HL-60/S4 treated with phorbol 12-myristate 13-acetate at 8.2 ng/mL for 4 days and 3 days (cell line): ENCODE measurements around the gene TAOK1.
"Not testable (repeated sequence)": the region's sequence is repeated elsewhere in the genome, so short reads cannot be mapped to it uniquely, and the experiment has no call there.

Experiments used
- in situ Hi-C: fragments of 300-500 bp; cut with MboI; formaldehyde crosslinking; loops from 2 replicates; pipeline ENCODE4 v1.15.0; 2022; ENCODE audit warnings: low sequenced_read_pairs

Gene TAOK1

DNA sequence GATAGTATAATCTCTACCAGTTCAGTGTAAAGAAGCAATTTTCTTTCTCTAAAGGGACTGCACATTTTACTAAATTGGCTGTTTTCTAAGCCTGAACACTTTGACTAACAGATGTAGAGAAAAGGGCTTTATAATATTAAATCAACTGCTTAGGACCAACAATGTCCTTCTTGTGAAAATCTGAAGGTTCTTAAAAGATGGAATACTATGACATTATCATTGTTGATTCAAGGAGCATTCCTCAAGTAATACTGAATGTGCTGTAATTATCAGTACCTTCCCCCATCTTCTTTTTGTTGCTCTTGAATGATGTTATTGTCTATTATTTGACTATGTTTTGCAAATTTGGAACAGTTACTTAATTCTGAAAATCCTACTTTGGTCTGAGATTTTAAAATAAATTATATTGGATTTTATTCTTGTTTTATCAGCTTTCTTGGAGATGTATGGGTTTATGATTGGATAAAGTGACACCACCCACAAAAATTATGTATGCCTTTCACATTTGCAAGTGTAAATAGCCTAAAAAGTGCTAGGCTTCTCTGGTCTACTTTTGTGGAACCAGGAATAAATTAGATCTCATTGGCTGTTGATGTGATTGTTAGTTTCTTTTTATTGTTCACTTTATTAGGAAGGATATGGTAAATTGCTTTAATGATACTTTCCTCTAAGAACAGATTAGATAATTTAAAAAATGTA is 53.0 kb downstream of the TAOK1 start:
- in situ Hi-C loops = no loop called here

DNA sequence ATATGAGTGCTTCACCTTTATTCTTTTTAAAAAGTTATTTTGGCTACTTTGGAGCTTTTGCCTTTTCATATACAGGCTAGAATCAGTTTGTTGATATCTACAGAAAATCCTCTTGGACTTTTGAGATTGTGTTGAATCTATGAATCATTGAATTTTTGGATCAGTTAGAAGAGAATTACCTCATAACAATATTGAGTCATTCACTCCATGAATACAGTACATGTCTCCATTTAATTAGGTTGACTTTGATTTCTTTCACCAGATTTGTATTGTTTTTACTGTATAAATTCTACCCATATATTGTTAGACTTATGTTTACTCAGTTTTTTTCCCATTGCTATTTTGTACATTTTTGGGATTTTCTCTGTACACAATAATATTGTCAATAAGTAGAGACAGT is 54.4 kb downstream of the TAOK1 start:
- in situ Hi-C loops = no loop called here

DNA sequence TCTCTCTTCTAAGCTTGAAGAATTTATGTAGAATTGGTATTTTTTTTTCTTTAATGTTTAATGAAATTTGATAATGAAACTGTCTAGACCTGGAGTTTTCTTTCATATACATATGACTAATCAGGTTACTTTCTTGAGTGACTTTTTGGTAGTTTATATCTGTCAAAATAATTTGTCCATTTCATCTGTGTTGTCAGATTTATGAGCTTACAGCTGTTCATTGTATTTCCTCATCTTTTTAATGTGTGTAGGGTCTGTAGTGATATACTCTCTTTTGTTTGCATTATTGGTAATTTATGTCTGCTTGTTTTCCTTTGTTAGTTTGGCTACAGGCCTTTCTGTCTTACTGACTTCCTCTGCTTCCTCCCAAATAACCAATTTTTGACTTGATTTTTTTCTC is 55.7 kb downstream of the TAOK1 start:
- in situ Hi-C loops = no loop called here

DNA sequence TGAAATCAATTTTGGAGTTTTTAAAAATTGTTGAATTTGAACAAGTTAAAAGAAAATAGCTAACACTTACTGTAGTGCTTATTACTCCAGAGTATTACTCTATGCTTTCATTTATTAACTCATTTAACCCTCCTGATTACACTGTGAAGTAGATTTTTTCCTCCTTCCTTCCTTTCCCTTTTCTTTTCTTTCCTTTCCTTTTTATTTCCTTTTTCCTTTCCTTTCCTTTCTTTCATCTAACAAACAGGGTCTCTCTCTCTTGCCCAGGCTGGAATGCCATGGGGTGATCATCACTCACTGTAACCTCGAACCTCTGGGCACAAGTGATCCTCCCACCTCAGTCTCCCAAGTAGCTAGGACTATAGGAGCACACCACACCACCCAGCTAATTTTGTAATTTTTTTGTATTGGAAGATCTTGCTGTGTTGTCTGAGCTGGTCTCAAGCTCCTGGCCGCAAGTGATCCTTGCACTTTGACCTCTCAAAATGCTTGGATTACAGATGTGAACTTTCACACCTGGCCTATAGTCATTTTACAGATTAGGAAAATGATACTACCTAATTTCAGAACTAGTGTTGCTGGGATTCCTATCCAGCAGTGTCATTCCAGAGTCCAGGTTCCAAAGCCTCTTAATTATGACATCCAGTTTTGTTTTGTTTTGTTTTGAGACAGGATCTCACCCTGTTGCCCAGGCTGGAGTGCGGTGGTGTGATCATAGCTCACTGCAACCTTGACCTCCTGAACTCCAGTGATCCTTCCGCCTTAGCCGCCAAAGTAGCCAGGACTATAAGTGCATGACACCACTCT is 59.9 kb downstream of the TAOK1 start:
- in situ Hi-C loops = no loop called here

DNA sequence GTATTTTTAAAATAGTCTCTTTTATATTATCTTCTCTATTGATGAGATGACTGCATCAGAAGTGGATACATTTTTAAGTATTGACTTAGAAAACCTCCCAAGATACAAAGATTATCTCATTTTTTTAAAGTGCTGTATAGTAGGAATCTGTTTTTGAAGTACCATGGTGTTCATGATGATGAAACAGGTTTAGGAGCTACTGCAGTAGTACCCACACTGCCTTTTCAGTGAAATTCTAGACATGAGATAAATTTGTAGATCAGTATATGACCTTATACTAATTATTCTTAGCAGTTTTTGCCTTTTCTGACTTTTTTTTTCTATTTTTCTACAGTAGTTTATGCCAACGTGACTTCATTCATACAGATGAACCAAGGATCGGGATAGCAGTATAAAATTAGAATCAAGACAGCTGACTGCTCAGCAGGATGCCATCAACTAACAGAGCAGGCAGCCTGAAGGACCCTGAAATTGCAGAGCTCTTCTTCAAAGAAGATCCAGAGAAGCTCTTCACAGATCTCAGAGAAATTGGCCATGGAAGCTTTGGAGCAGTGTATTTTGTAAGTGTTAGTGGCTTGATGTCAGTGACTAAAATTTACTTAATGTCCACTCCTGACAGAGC is 61.1 kb downstream of the TAOK1 start:
- in situ Hi-C loops = no loop called here

DNA sequence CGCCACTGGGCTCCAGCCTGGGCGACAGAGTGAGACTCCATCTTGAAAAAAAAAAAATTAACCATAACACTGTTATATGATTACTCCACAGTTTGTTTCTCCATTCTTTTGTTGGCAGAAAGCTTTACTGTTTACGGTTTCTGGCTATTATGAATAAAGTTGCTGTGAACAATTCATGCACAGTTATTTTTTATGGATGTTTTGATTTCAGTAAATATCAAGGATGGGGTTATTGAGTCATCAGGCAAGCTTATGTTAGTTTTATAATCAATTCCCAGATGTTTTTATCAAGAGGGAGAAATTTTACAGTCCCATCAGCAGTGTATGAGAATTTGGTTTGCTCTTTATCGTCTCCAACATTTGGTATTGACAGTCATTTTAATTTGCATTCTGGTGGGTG is 67.9 kb downstream of the TAOK1 start:
- in situ Hi-C loops = no loop called here

DNA sequence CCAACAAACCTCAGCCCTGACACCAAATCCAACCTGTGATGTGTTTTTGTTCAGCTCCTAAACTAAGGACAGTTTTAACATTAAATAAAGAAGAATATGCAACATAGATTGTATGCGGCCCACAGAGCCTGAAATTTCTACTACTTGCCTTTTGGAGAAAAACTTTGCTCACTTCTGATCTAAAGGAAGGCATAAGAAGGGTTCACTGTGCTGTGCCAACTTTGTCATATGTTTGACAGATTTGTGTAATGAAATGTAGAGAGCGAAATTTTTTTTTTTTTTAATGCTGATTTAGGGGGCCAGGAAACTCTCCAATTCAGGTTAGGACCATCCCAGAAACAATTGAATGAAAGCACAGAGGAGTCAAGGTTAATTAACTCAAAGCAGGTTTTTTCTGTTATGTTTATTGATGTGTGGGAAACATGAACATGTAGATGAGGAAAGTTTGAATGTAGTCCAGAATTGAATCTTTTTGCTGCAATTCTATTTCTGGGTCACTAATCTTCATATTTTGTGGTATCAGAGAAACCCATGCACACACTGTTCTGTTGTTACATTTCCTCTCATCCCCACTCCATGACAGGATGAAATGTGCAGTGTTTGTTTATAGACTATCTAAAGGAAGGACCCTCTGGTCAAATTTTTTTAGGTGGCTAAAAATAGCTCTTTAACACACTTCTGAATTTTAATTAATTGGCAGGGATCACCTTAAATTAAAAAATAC is 71.5 kb downstream of the TAOK1 start:
- in situ Hi-C loops = loop anchor here (10.0 kb wide), 1 partner anchor 47 kb away; no protein-coding TSS in a partner anchor

DNA sequence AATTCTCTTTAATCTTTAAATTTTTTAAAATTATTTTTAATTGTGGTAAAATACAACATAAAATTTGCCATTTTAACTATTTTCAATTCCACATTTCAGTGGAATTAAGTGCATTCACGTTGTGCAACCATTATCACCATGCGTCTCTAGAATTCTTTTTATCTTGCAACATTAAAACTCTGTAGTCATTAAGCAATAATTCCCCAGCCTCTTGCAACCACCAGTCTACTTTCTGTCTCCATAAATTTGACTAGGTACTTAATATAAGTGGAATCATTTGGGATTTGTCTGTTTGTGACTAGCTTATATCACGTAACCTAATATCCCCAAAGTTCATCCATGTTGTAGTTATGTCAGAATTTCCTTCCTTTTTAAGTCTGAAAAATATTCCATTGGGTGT is 79.1 kb downstream of the TAOK1 start:
- in situ Hi-C loops = loop anchor here (10.0 kb wide), 1 partner anchor 54 kb away; no protein-coding TSS in a partner anchor

DNA sequence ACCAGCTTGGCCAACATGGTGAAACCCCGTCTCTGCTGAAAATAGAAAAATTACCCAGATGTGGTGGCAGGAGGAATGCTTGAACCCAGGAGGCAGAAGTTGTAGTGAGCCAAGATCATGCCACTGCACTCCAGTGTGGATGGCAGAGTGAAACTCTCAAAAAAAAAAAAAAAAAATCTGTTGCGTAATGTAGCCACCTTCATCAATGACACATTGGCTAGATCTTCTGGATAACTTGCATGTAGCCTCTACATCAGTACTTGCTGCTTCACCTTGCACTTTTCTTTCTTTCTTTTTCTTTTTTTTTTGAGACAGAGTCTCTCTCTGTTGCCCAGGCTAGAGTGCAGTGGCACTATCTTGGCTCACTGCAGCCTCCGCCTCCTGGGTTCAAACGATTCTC is 83.3 kb downstream of the TAOK1 start:
- in situ Hi-C loops = not testable (repeated sequence)

DNA sequence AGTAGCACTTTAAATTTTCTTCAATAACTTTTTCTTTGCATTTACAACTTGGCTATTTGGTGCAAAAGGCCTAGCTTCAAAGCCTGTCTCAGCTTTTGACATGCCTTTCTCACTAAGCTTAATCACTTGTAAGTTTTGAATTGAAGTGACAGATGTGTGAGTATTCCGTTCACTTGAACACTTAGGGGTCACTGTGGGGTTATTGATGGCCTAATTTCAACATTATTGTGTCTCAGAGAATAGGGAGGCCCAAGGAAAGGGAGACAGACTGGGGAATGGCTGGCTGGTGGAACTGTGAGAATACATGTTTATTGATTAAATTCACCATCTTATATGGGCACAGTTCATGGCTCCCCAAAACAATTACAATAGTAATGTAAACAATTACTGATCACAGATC is 84.1 kb downstream of the TAOK1 start:
- in situ Hi-C loops = no loop called here

DNA sequence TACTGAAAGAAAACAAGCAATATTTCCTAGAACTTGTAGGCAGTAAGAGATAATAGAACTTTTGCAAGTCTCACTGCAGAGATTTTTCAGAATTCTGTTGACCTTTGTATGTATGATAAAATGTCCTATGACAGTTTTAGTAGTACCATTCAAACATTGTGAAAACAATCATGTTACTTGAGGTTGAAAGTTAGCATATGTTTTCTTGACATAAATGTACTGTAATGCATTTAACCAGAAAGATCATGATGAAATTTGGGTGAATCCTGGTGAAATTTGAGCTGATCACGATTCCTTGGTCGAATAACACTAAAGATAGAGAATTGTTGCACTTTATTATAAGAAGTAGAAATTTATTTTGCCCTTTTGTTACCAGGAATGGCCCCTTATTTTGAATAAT is 85.7 kb downstream of the TAOK1 start:
- in situ Hi-C loops = no loop called here

DNA sequence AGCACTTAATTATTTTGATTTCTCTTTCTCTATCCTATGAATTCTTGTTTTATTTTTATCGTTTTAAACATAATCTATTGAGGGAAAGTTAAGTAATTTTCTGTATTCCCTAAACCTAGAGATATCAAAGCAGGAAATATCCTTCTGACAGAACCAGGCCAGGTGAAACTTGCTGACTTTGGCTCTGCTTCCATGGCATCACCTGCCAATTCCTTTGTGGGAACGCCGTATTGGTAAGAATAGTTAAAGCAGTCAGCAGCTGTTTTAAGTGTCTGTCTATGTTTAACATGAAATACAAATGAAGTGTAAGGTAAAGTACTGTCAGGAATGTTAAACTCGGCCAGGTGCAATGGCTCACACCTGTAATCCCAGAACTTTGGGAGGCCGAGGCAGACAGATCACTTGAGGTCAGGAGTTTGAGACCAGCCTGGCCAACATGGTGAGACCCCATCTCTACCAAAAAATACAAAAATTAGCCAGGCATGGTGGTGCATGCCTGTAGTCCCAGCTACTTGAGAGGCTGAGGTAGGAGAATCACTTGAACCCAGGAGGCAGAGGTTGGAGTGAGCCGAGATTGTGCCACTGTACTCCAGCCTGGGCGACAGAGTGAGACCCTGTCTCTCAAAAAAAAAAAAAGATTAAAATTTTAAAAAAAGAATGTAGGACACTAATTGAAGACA is 90.2 kb downstream of the TAOK1 start:
- in situ Hi-C loops = not testable (repeated sequence)

DNA sequence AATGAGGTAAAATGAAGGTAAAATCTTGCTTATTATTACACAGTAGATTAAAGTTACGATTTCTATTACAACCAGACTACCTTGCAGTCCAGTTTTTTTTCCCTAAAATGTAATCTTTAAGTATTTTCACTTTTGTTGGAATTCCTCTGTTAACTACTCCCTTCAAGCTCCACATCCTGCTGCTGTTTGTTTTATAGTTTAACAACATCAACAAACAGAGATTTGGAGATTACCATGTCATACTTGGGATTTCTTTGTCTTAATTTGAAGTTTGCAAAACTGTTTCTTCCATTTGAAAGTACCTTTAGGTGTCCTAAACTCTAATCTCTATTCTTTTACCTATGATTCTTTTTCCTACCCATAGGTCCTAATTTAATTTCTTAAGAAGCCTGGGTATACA is 93.3 kb downstream of the TAOK1 start:
- in situ Hi-C loops = no loop called here

DNA sequence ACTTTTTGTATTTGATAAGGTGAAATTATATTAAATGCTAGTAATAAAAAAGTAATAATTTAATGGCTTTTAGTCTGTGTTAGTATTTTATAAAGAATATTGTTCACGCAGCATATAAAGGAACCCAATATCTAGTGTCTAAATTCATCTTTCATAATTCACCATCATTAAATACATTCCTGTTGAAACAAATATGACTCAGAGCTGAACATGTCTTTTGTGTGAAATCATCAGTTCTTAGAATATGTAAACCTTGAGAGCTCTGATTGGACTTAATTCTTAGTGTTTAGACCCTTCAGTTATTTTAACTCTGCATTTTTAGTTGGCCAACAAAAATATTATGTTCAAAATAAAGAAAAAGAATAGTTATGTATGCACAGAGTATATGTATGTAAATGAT is 104.8 kb downstream of the TAOK1 start:
- in situ Hi-C loops = no loop called here

DNA sequence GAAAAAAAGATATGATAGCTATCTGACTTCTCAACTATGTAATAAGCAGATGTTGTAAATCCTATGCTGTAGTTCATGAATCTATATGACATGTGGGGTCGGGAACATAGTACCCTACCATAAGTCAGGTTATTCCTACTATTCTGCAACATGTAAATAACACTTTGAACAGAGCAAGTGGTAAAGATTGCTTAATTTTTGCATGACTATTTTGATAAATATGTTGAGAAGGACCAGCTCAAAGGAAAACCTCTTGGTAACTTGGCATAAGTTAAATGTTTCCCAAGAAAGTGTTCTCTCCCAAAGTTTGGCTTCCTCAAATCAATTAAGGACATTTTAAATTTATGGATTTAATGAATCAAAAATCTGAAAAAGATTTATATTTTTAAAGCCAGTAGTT is 114.5 kb downstream of the TAOK1 start:
- in situ Hi-C loops = no loop called here

DNA sequence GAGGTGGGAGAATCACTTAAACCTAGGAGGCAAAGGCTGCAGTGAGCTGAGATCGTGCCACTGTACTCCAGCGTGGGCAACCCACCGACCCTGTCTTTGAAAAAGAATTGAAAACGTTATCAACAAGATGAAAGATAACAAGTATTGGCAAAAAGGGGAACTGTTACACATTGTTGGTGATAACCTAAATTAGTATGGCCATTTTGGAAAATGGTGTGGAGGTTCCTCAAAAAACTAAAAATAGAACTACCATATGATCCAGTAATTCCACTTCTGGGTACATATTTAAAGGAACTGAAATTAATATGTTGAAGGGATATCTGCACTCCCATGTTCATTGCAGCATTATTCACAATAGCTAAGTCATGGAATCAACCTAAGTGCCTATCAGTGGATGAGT is 115.7 kb downstream of the TAOK1 start:
- in situ Hi-C loops = no loop called here

DNA sequence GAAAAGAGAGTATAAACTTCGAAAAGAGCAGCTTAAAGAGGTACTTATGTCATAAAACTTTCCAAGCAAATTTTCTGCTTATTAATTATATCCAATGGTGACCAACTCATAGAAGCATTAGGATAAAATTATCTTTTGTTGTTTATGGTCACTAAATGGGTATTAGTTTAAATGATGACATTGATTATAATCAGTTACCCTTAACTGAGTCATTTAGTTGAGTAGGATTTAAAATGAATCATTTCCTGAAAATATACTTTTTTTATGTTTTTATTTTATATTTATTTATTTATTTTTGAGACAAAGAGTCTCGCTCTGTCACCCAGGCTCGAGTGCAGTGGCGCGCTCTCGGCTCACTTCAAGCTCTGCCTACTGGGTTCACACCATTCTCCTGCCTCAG is 120.8 kb downstream of the TAOK1 start:
- in situ Hi-C loops = no loop called here

DNA sequence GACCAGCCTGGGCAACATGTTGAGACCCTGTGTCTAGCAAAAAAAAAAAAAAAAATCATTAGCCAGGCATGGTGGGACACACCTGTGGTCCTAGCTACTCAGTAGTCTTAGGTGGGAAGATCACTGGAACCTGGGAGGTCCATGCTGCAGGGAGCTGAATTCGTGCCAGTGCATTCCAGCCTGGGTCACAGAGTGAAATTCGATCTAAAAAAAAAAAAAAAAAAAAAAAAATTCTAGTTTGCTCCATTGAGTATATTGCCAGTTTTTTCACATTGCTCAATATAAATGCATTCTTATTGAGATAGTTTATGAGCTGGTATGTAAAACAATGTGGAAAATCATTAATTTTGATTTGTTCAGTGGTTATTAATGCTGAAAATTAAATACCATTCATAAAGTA is 124.6 kb downstream of the TAOK1 start:
- in situ Hi-C loops = no loop called here

DNA sequence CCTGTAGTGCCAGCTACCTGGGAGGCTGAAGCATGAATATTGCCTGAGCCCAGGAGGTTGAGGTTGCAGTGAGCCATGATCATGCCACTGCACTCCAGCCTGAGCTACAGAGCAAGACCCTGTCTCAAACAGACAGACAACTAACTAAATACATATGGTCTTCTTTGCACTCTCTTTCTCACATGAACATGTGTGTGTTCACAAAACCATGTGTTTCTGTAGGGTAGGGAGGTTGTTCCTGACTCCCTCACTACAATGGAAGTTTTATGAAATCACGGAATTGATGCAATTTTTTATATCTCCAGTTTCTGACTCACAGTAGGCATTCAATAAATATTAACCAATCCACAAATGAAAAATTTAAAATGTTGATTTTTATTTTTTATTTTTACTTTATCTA is 128.2 kb downstream of the TAOK1 start:
- in situ Hi-C loops = no loop called here

DNA sequence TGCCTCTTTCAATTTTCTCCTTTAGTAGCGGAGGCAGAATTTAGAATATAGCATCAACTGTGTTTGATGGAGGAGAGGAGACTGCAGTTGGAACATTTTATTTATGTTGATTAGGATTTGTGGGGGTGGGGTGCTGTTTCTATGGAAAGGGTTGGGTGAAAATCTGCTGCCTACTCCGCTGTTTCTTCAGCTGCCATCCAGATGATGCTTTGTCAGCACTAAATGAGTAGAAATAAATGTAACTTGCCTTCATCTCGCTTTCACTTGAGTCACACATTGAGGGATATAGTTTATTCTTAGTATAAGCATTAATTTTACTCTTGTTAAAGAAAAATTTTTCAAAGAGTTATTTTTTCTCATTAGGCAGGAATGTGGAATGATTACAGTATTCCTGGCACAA is 134.5 kb downstream of the TAOK1 start:
- in situ Hi-C loops = no loop called here

DNA sequence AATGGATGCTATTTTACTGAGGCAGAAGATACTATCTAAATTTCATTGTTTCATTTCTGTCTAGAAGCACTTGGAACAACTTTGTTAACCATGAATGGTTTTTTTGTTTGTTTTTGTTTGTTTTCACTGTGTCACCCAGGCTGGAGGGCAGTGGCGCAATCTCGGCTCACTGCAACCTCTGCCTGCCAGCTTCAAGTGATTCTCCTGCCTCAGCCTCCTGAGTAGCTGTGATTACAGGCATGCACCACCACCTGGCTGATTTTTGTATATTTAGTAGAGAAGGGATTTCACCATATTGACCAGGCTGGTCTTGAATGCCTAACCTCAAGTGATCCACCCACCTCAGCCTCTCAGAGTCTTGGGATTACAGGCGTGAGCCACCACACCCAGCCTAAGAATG is 136.2 kb downstream of the TAOK1 start:
- in situ Hi-C loops = no loop called here
